ENCODE measurements around the gene KDM8.

DNA sequence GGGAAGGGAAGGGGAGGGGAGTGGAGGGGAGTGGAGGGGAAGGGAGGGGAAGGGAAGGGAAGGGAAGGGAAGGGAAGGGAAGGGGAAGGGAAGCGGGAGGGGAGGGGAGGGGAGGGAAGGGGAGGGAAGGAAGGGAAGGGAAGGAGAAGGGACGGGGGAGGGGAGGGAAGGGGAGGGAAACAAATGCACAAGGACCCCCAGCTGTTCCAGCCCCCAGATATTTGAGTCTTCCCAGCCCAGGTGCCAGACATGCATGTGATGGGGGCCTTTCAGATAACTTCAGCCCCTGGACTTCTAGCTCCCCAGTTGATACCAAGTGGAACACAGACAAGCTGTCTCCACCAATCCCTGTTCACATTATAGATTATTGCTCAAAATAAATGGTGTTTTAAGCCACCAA is 14.7 kb upstream of the KDM8 start:
- TF ChIP-seq, protein P1, sequence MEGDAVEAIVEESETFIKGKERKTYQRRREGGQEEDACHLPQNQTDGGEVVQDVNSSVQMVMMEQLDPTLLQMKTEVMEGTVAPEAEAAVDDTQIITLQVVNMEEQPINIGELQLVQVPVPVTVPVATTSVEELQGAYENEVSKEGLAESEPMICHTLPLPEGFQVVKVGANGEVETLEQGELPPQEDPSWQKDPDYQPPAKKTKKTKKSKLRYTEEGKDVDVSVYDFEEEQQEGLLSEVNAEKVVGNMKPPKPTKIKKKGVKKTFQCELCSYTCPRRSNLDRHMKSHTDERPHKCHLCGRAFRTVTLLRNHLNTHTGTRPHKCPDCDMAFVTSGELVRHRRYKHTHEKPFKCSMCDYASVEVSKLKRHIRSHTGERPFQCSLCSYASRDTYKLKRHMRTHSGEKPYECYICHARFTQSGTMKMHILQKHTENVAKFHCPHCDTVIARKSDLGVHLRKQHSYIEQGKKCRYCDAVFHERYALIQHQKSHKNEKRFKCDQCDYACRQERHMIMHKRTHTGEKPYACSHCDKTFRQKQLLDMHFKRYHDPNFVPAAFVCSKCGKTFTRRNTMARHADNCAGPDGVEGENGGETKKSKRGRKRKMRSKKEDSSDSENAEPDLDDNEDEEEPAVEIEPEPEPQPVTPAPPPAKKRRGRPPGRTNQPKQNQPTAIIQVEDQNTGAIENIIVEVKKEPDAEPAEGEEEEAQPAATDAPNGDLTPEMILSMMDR (IDR thresholded peaks at IDR 0.05), result no peak
- no peak for TF ChIP-seq POLR2A (IDR thresholded peaks at IDR 0.05)
